DOHH2 (cell line): Measurements from ENCODE around the gene ANO4.

Experiments used
- H3F3A ChIP-seq: fragments of 200-600 bp; sonication (generic), shearing (Covaris generic); 2 replicates; pipeline ENCODE4 v1.6.0; 2016; ENCODE audit warnings: antibody characterized with exemption, mild to moderate bottlenecking; ENCODE audit not compliant: control insufficient read depth, insufficient read depth
- H3K27ac ChIP-seq: fragments of 200-600 bp; sonication (generic); 2 replicates; pipeline ENCODE4 v1.5.1; 2014; ENCODE audit warnings: low read depth, mild to moderate bottlenecking, low read length, moderate library complexity
- H3K27me3 ChIP-seq: fragments of 200-600 bp; sonication (generic); 2 replicates; pipeline ENCODE4 v1.6.1; 2014; ENCODE audit warnings: mild to moderate bottlenecking, low read length, mixed read lengths; ENCODE audit not compliant: control insufficient read depth
- H3K36me3 ChIP-seq: fragments of 200-600 bp; sonication (generic); 2 replicates; pipeline ENCODE4 v1.6.1; 2014; ENCODE audit warnings: mild to moderate bottlenecking, low read length, moderate library complexity, mixed read lengths; ENCODE audit not compliant: control insufficient read depth
- H3K4me1 ChIP-seq: fragments of 200-600 bp; sonication (generic); 2 replicates; pipeline ENCODE4 v1.6.1; 2014; ENCODE audit warnings: mild to moderate bottlenecking, low read length, mixed read lengths; ENCODE audit not compliant: control insufficient read depth
- H3K4me2 ChIP-seq: fragments of 200-600 bp; sonication (generic); 2 replicates; pipeline ENCODE4 v1.6.0; 2014; ENCODE audit warnings: mild to moderate bottlenecking, low read length, moderate library complexity
- H3K4me3 ChIP-seq: fragments of 200-600 bp; sonication (generic); 2 replicates; pipeline ENCODE4 v1.5.1; 2014; ENCODE audit warnings: mild to moderate bottlenecking, low read length, mixed read lengths
- H3K79me2 ChIP-seq: fragments of 200-600 bp; sonication (generic); 2 replicates; pipeline ENCODE4 v1.6.1; 2014; ENCODE audit warnings: mild to moderate bottlenecking, low read length, mixed read lengths; ENCODE audit not compliant: control insufficient read depth
- H3K9me2 ChIP-seq: fragments of 200-600 bp; sonication (generic); replicated peaks from 2 replicates; pipeline ENCODE4 v1.6.1; 2014; ENCODE audit warnings: mild to moderate bottlenecking, low read length, mixed read lengths; ENCODE audit not compliant: control insufficient read depth
- H3K9me3 ChIP-seq: fragments of 200-600 bp; sonication (generic); 2 replicates; pipeline ENCODE4 v1.6.1; 2014; ENCODE audit warnings: antibody characterized with exemption, low read length, mixed read lengths; ENCODE audit not compliant: control insufficient read depth, insufficient read depth
- H4K20me1 ChIP-seq: fragments of 200-600 bp; sonication (generic); 2 replicates; pipeline ENCODE4 v1.6.0; 2014; ENCODE audit warnings: low read depth, mild to moderate bottlenecking, antibody characterized with exemption, low read length, moderate library complexity; ENCODE audit not compliant: control insufficient read depth, insufficient read depth
- CTCF ChIP-seq: fragments of 200-600 bp; sonication (generic); IDR thresholded peaks from one replicate; pipeline ENCODE4 v1.5.1; 2014; ENCODE audit warnings: antibody characterized with exemption, mild to moderate bottlenecking, low read depth, low read length; ENCODE audit not compliant: poor library complexity, severe bottlenecking
- EZH2phosphoT487 ChIP-seq: fragments of 200-600 bp; sonication (generic); IDR thresholded peaks from 2 replicates; pipeline ENCODE4 v1.6.1; 2017; ENCODE audit warnings: borderline replicate concordance, mild to moderate bottlenecking, antibody characterized with exemption, low read length, moderate library complexity, mixed read lengths

Gene ANO4

GRCh38 chr12:100964028-100964427, 169.5 kb downstream of the ANO4 start:
- H3K9me3 ChIP-seq, result no peaks in the 10 kb centered on the region
- no peaks in the 10 kb centered on the region for H3K4me1 ChIP-seq
- H4K20me1 ChIP-seq, result no peaks in the 10 kb centered on the region
- TF ChIP-seq CTCF, result no peak
- no peak for TF ChIP-seq EZH2phosphoT487
- no peaks in the 10 kb centered on the region for H3F3A ChIP-seq
- no peaks in the 10 kb centered on the region for H3K36me3 ChIP-seq
- H3K27ac ChIP-seq, result no peak overlapping the region
- no peaks in the 10 kb centered on the region for H3K79me2 ChIP-seq
- H3K27me3 ChIP-seq, result peaks cover 7% of the 10 kb centered on the region; the same call in 1 of the 2 replicates
- no peaks in the 10 kb centered on the region for H3K9me2 ChIP-seq
- H3K4me3 ChIP-seq, result no peak overlapping the region
- H3K4me2 ChIP-seq, result no peak overlapping the region

- H3K4me3 ChIP-seq, result no peak overlapping the region
- H3F3A ChIP-seq, result no peaks in the 10 kb centered on the region
- no peaks in the 10 kb centered on the region for H3K36me3 ChIP-seq
- no peak for TF ChIP-seq EZH2phosphoT487
- no peak for TF ChIP-seq CTCF
- no peaks in the 10 kb centered on the region for H3K79me2 ChIP-seq
- H3K27ac ChIP-seq, result no peak overlapping the region
- no peaks in the 10 kb centered on the region for H3K9me3 ChIP-seq
- no peaks in the 10 kb centered on the region for H3K9me2 ChIP-seq
- H4K20me1 ChIP-seq, result no peaks in the 10 kb centered on the region
- H3K4me2 ChIP-seq, result no peak overlapping the region
- H3K27me3 ChIP-seq, result peaks cover 7% of the 10 kb centered on the region; the same call in 1 of the 2 replicates
- no peaks in the 10 kb centered on the region for H3K4me1 ChIP-seq
These were observed 172.6 kb downstream of the ANO4 start for GRCh38 chr12:100967189-100967588.

GRCh38 chr12:100970894-100971293, 176.3 kb downstream of the ANO4 start:
- no peaks in the 10 kb centered on the region for H3K9me2 ChIP-seq
- no peaks in the 10 kb centered on the region for H3K36me3 ChIP-seq
- H3K27ac ChIP-seq, result no peak overlapping the region
- no peaks in the 10 kb centered on the region for H4K20me1 ChIP-seq
- no peaks in the 10 kb centered on the region for H3K79me2 ChIP-seq
- TF ChIP-seq EZH2phosphoT487, result no peak
- no peak for TF ChIP-seq CTCF
- H3K27me3 ChIP-seq, result peaks cover 10% of the 10 kb centered on the region
- no peaks in the 10 kb centered on the region for H3K4me1 ChIP-seq
- H3F3A ChIP-seq, result no peaks in the 10 kb centered on the region
- no peak overlapping the region for H3K4me3 ChIP-seq
- H3K9me3 ChIP-seq, result no peaks in the 10 kb centered on the region
- H3K4me2 ChIP-seq, result no peak overlapping the region

- Histone ChIP-seq H3K79me2 (no peaks in the 10 kb centered on the region), H3K4me2 (no peak overlapping the region), H4K20me1 (no peaks in the 10 kb centered on the region), H3F3A (no peaks in the 10 kb centered on the region), H3K9me3 (no peaks in the 10 kb centered on the region), H3K36me3 (no peaks in the 10 kb centered on the region), H3K27me3 (peaks cover 10% of the 10 kb centered on the region), H3K27ac (no peak overlapping the region), H3K4me1 (no peaks in the 10 kb centered on the region), H3K4me3 (no peak overlapping the region), H3K9me2 (no peaks in the 10 kb centered on the region)
- TF ChIP-seq CTCF (no peak), EZH2phosphoT487 (no peak)
These were observed 177.5 kb downstream of the ANO4 start for GRCh38 chr12:100972121-100972520.
